ENCODE measurements around the gene PLD5.

DNA sequence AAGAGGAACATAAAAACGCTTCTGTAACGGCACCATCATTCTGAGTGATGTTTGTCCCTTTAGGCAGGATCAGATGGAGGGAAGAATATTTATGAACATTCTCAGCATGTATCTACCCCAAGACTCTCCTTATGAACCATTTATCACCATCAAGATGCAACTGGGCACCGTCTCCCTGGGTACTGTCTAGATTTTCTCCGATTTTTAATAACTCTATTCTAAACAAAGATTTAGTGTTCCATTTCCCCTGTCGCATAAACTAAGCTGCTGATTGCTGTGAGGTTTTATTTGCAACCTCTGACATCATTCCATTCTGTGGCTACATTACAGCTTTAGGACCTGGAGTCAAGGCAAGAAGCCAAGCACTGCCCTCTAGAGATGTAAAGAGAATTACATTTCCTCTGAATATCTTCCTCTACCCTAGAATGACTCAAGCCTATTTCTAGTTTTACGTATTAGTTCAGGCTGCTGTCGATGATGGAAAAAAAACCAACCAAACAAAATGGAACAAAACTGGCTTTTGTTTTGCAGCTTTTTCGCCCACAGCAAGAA is 395.5 kb downstream of the PLD5 start:
- TF ChIP-seq, protein P1, sequence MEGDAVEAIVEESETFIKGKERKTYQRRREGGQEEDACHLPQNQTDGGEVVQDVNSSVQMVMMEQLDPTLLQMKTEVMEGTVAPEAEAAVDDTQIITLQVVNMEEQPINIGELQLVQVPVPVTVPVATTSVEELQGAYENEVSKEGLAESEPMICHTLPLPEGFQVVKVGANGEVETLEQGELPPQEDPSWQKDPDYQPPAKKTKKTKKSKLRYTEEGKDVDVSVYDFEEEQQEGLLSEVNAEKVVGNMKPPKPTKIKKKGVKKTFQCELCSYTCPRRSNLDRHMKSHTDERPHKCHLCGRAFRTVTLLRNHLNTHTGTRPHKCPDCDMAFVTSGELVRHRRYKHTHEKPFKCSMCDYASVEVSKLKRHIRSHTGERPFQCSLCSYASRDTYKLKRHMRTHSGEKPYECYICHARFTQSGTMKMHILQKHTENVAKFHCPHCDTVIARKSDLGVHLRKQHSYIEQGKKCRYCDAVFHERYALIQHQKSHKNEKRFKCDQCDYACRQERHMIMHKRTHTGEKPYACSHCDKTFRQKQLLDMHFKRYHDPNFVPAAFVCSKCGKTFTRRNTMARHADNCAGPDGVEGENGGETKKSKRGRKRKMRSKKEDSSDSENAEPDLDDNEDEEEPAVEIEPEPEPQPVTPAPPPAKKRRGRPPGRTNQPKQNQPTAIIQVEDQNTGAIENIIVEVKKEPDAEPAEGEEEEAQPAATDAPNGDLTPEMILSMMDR (conservative IDR thresholded peaks at IDR 0.05; ENCODE audit: low read depth, low read length): peak; percentile 35
- no peak for TF ChIP-seq EZH2 (IDR thresholded peaks at IDR 0.05; ENCODE audit: borderline replicate concordance, low read depth, low read length, poor library complexity, severe bottlenecking)
